ENCODE data around the gene TRIM42.

TRIM42 gene

DNA sequence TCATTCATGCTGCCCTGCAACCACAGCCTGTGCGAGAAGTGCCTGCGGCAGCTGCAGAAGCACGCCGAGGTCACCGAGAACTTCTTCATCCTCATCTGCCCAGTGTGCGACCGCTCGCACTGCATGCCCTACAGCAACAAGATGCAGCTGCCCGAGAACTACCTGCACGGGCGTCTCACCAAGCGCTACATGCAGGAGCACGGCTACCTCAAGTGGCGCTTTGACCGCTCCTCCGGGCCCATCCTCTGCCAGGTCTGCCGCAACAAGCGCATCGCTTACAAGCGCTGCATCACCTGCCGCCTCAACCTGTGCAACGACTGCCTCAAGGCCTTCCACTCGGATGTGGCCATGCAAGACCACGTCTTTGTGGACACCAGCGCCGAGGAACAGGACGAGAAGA lies 4.7 kb downstream of the TRIM42 start:
- DNase-seq = no peak
- Histone ChIP-seq H3K27me3 (no peaks in the 10 kb centered on the region), H3K9me3 (no peaks in the 10 kb centered on the region), H3K4me1 (no peaks in the 10 kb centered on the region), H3K4me3 (no peak overlapping the region), H3K27ac (no peak overlapping the region), H3K36me3 (no peaks in the 10 kb centered on the region)
- intact Hi-C loops (cut with DNase I; ENCODE audit: low total_unique reads) = no loop called here
- TF ChIP-seq, protein P1, sequence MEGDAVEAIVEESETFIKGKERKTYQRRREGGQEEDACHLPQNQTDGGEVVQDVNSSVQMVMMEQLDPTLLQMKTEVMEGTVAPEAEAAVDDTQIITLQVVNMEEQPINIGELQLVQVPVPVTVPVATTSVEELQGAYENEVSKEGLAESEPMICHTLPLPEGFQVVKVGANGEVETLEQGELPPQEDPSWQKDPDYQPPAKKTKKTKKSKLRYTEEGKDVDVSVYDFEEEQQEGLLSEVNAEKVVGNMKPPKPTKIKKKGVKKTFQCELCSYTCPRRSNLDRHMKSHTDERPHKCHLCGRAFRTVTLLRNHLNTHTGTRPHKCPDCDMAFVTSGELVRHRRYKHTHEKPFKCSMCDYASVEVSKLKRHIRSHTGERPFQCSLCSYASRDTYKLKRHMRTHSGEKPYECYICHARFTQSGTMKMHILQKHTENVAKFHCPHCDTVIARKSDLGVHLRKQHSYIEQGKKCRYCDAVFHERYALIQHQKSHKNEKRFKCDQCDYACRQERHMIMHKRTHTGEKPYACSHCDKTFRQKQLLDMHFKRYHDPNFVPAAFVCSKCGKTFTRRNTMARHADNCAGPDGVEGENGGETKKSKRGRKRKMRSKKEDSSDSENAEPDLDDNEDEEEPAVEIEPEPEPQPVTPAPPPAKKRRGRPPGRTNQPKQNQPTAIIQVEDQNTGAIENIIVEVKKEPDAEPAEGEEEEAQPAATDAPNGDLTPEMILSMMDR (IDR thresholded peaks at IDR 0.05) = no peak

DNA sequence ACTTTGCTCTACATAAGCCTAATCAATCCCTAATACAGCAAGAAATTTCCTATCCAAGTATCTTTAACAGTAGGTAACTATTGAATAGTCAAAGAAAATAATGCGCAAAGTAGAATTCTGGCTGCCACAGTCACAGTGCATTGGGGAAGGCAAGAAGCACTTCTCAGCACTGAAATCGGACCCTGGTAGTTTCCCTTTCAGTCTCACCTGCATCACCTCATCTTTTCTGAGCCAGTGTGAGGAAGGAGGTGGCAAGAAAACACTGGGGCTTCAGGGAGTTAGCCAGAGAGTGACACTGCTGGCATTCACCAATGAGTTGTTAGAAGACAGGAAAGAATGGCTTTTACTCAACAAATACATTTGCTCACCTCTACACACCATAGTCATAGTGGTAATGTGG lies 8.3 kb downstream of the TRIM42 start:
- no peaks in the 10 kb centered on the region for H3K4me1 ChIP-seq
- no peaks in the 10 kb centered on the region for H3K36me3 ChIP-seq
- H3K27me3 ChIP-seq = no peaks in the 10 kb centered on the region
- TF ChIP-seq, protein P1 (IDR thresholded peaks at IDR 0.05) = no peak
- no peak for DNase-seq
- no peak overlapping the region for H3K4me3 ChIP-seq
- H3K9me3 ChIP-seq = no peaks in the 10 kb centered on the region
- no peak overlapping the region for H3K27ac ChIP-seq
- intact Hi-C loops (cut with DNase I; ENCODE audit: low total_unique reads) = no loop called here

DNA sequence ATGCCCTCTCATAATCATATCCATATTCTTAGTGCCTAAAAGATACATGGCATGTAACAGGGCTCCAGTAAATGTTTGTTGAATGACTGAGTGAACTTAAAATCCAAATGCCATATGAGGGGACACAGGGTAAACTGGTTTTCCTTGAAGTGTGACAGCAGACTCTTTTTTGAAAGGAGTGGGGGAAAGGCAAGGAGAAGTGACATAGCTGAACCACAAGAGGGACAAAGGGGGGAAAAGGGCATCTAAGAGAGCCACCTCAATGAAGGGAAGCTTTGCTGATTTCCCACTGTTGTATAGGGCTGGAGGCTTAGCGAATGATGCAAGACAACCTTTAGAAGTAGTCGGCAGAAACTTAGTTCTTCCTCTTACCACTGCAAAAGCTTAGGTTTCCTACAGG lies 9.1 kb downstream of the TRIM42 start:
- intact Hi-C loops (cut with DNase I; ENCODE audit: low total_unique reads) = no loop called here
- no peak overlapping the region for H3K4me3 ChIP-seq
- no peaks in the 10 kb centered on the region for H3K36me3 ChIP-seq
- TF ChIP-seq, protein P1 (IDR thresholded peaks at IDR 0.05) = no peak
- no peak for DNase-seq
- H3K9me3 ChIP-seq = no peaks in the 10 kb centered on the region
- no peaks in the 10 kb centered on the region for H3K27me3 ChIP-seq
- no peaks in the 10 kb centered on the region for H3K4me1 ChIP-seq
- no peak overlapping the region for H3K27ac ChIP-seq

DNA sequence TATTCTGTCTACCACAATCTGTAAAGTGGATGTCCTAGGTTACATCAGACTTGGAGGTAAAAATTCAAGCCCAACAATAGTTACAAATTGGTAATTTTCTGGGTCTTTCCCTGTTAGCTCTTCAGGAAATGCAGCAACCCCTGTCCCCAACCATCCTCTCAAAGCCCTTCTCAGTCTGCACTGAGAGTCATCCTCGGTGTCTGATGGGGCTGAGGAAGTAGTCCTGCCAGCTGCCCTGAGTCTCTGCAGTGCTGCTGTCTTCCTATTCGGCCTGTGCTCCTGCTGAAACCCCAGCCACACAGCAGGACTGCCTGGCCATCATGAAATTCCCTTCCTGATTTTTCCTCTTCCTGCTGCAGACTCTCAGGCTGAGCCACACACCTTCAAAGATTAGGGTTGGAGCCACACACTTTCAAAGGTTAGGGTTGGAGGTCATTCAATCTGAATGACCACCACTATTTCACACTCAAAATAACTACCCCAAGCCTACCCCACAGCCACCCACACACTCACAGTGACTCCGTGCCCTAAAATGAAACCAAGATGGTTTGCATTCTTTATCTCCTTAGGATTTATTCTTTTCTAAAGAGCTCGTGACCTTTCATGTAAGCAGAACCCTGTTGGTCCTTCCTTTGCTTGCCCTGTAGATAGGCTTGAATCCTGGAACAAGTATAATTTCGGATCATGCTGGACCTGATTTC lies 17.6 kb downstream of the TRIM42 start:
- H3K27me3 ChIP-seq = no peaks in the 10 kb centered on the region
- TF ChIP-seq, protein P1 (IDR thresholded peaks at IDR 0.05) = no peak
- H3K27ac ChIP-seq = no peak overlapping the region
- H3K36me3 ChIP-seq = no peaks in the 10 kb centered on the region
- no peak for DNase-seq
- no peaks in the 10 kb centered on the region for H3K4me1 ChIP-seq
- intact Hi-C loops (cut with DNase I; ENCODE audit: low total_unique reads) = no loop called here
- no peaks in the 10 kb centered on the region for H3K9me3 ChIP-seq
- H3K4me3 ChIP-seq = no peak overlapping the region

DNA sequence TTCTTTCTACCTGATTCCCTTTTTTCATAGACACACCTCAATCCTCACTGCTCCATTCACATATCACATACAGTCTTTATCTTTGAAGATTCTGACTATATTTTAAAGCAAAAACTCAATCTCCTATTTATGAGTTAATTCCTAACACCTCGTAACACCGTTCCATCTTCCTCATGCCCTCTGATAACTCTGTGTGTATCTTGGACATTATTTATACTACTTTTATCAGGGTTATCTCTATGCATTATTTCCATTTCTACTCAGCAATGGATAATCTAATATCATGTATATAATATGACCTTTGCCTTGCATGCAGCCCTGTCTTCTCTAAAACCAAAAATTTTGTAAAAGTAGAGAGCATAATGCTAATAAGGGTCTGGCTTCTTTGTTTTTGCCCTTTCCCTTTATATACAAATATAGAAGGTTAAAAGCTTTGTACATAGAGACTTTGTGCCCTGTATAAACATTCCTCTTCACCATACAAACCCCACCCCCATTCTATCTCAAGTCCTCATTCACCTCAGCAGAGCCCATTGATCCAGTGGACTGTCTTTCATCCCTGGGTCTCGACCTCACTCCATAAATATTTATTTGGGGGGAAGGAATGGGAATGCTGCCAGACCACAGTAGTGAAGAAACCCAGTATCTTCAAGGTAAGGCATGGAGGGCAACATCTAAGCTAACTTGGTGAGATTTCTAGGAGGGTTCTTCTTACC lies 21.8 kb downstream of the TRIM42 start:
- Histone ChIP-seq H3K9me3 (no peaks in the 10 kb centered on the region), H3K27me3 (no peaks in the 10 kb centered on the region), H3K4me3 (no peak overlapping the region), H3K36me3 (no peaks in the 10 kb centered on the region), H3K4me1 (no peaks in the 10 kb centered on the region), H3K27ac (no peak overlapping the region)
- intact Hi-C loops (cut with DNase I; ENCODE audit: low total_unique reads) = no loop called here
- TF ChIP-seq, protein P1 (IDR thresholded peaks at IDR 0.05) = no peak
- DNase-seq = no peak

All from tibial artery (tissue), 4 donors.